ENCODE measurements around the gene RNF20.

RNF20 gene

GRCh38 chr9:101591787-101592446, 58.3 kb downstream of the RNF20 start:
- DNase-seq, result no peak

GRCh38 chr9:101592788-101593187, 59.1 kb downstream of the RNF20 start:
- DNase-seq, result no peak

GRCh38 chr9:101593345-101593744, 59.7 kb downstream of the RNF20 start:
- DNase-seq, result no peak

GRCh38 chr9:101594796-101595195, 61.1 kb downstream of the RNF20 start, which contains the start of gene PPP3R2:
Gene PPP3R2 (minus strand): TSS chr9:101594969. CDS start chr9:101594921, 48 bp downstream.
- DNase-seq, result no peak

GRCh38 chr9:101601904-101602765, 68.5 kb downstream of the RNF20 start:
- DNase-seq, result peak; percentile 66

GRCh38 chr9:101604296-101604695, 70.6 kb downstream of the RNF20 start:
- no peak for DNase-seq

GRCh38 chr9:101605547-101605946, 71.9 kb downstream of the RNF20 start:
- no peak for DNase-seq
